HG03342 (cell line): Measurements from ENCODE around the gene DNAJC22.
"Not testable (repeated sequence)": the region's sequence is repeated elsewhere in the genome, so short reads cannot be mapped to it uniquely, and the experiment has no call there.

Experiments
- ATAC-seq: cut with Tn5 transposase; IDR thresholded peaks from one replicate; pipeline ENCODE4 v1.9.1; 2021; ENCODE audit warnings: mild to moderate bottlenecking, moderate library complexity; ENCODE audit not compliant: unreplicated experiment

DNAJC22 gene

DNA sequence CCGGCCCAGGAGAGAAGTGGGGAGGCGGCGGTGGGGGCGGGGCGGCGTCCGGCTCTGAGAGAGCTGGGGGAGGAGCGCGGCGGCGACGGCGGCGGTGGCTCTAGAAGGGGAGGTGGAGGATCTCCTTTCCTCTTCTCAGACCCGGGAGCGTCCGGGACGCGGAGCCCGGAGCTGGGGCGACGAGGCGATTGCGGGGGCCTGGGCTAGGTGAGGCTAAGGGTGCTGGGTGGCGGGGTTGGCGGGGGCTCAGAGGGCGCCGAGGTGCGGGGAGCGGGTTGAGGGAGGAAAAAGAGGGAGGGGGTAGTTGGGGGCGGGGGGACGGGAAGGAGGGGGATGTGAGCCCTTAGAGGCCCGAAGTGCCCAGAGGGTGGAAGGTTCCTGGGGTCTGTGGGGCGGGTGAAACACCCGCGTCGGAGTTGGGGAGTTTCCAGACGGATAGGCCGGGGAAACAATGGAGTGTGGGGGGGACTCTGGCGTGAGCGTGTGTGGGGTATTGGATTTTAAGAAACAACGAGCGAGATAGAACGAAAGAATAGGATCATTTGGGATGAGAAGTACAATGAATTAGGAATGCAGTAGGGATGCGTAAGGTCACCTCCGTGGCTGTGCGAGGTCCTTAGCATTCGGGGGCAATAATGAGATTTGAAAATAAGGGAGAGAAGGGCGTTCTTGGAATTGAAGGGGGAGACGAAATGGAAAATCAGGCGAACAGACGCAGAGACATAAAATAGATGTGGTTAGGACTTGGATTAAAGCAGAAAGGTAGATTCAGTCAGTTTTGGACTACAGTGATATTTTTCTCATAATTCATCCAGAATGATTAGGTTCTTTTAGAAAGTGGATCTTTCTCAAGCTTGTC lies 20.9 kb downstream of the DNAJC22 start, which contains the start of gene SPATS2:
Gene SPATS2 (plus strand): TSS at position 82 of the 859 bp plus-strand sequence. CDS start 93,551 bp downstream, outside the sequence.
- ATAC-seq: no peak

DNA sequence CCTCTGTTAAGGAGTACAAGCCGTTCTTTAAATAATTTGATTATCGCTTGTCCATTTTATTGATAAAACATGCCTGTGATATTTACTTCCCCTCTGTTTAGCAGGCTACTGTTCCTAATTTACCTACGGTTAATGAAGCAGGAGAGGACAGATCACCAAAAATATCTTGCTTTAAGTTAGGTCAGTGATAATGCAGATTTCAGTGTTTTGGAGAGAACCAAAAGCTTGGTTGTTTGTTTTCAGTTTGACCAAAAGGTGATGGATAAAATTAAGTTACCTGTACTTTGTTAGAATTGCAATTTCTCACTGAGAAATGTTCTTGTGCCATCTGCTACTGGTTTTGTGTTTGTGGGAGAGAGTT lies 21.5 kb downstream of the DNAJC22 start:
- no peak for ATAC-seq

DNA sequence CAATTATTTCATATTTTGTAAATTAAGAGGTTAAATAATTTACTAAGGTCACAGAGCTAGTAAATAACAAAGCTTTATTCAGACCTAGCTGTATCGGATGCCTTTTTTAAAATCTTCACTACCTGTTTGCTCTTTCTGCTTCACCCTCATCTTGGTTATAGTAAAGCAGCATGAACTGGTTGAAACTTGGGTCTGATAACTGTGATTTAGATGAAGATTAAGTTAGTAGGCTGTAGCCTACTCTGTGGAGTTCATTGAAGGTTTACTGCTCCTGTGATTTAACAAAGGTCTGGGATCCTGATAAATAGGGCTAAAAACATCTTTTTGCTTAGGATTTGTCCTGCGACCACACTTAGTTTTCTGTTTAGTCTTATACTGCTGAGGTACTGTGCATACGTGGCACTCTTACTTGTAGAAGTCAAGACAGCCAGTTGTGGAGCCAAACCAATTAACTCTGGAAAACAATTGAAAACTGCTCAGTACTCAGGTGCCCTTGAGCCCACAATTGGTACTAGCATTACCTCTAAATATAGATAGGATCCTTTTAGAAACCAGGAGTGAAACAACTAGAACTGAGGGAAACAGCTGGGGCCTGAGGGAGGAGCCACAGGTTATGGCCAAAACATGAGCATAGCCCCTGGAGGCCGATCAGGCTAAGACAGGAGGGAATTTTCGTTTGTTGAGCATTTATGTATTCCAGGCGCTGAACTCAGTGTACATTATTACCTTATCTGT lies 22.9 kb downstream of the DNAJC22 start:
- ATAC-seq: peak; percentile 56

DNA sequence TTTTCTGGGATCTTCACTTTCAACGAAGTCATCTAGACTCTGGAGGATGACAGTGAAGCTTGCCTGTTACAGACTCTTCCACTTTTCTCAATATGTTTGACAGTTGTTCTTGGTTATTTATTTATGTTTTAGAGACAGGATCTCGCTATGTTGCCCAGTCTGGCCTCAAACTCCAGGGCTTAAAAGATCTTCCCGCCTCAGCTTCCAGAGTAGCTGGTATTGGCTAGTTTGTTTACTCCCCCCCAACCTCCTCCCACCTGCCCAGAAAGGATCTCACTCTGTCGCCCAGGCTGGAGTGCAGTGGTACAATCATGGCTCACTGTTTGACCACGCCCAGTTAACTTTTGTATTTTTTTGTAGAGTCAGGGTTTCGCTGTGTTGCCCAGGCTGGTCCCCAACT lies 23.9 kb downstream of the DNAJC22 start:
- ATAC-seq: no peak

DNA sequence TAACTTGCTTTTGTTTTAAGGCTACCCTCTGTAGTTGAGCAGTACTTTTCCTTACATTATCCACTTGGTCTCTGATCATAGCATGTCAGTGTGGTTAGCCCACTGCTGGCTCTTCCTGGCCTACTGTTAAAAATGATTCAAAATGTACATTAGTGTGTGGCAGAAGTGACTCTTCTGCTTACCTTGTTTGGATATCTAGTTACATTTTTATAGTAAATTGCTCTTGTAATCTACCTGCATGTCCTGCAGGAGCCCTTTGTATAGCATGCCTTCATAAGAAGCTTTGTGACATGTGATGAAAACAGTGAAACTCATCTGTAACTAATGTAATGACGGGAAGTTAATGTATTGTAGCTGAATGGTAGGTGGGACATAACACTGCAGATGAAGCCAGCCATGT lies 28.7 kb downstream of the DNAJC22 start:
- ATAC-seq: no peak

DNA sequence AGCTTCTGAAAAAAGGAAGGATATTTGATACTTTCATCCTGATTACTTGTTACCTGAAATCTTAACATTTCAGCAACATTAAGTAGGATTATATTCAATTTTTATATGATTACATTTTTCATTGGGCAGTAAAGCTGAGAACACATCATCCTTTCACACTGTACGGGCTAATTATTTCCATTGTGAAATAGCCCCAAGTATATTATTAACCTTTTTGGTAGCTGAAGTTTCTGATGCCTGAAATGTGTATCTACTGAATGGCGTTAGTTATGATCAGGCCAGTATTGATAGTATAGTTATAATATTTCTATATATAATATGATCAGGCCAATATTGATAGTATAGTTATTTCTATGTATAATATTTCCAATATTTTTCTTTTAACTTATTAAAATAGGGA lies 30.7 kb downstream of the DNAJC22 start:
- no peak for ATAC-seq

DNA sequence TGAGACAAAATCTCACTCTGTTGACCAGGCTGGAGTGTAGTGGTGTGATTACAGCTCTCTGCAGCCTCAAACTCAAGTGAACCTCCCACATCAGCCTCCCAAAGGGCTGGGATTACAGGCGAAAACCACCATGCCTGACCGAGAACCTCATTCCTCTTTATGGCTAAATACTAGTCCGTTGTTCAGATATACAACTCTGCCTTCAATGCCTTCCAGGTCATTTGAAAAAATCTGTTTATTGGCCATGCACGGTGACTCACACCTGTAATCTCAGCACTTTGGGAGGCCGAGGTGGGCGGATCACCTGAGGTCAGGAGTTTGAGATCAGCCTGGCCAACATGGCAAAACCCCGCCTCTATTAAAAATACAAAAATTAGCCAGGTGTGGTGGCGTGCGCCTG lies 33.5 kb downstream of the DNAJC22 start:
- not testable (repeated sequence) for ATAC-seq

DNA sequence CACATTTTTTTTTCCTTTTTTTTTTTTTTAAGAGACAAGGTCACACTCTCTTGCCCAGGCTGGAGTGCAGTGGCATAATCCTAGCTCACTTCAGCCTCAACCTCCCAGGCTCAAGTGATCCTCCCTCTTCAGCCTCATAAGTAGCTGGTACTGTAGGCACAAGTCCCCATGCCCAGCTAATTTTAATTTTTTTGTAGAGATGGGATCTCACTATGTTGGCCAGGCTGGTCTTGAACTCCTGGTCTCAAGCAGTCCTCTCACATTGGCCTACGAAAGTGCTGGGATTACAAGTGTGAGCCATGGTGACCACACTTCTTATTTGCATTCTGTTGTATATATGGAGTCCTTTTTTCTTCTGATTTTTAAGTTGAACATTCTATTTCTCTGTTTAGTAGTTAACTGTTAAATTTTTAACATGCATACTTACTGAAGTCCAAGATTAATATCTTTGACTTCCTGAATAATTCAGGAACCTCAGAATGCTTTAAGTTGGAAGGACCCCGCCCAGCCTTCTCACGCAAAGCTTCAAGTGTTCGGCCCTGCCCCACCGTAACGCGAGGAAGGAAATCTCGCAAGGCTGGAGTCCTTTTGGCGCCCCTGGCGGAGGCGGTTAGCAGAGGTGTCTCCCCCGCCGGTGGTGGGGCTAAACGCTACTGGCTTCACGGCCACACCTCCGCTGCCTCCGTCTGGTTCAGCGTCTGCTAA lies 42.1 kb downstream of the DNAJC22 start:
- peak; percentile 61 for ATAC-seq

DNA sequence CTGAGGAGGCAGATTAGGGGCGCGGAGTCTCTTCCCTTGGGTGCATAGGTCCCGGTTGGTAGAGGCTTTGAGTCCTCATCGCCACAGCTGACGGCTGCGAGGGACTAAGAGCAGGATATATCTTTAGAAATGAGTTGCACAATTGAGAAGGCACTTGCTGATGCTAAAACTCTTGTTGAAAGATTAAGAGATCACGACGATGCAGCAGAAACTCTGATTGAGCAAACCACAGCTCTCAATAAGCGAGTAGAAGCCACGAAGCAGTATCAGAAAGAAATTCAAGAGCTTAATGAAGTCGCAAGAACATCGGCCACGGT lies 42.7 kb downstream of the DNAJC22 start:
- no peak for ATAC-seq

DNA sequence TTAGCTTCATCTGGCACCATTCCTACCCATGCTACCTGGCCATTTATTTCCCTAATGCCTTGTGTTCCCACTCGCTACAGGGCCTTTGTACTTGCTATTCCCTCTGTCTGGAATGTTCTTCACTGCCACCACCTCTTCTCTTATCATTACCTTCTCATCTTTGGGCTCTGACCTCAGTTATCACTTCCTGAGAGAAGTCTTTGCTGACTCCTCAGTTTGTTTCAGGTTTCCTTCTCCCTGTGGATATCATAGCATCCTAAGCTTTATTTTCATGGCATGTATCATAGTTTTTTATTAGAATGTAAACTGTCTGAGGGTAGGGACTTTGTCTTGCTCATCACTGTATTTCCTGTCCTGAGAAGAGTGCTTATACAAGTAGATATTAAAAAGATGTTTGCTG lies 50.3 kb downstream of the DNAJC22 start:
- no peak for ATAC-seq

DNA sequence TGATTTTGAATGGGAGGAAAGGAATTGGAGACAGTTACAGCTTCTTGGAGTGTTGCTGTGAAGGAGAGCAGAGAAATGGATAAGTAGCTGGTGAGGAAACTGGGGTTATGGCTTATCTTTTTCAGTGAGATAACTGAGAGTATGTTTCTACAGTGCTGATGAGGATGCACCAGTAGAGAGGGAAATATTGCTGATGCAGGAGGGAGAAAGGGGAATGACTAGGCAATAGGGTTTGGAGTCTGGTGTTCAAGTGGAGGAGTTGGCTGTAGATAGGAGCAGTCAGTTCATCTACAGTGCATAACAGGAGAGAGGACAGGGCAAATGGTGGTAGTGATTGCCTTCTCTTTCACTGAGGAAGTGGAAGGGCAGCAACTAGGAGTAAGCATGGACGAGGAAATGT lies 53.6 kb downstream of the DNAJC22 start:
- ATAC-seq: no peak
